Measurements from ENCODE around the gene TMEM43. TPM values are rescaled to one million over a fixed set of nuclear protein-coding genes. Genes with fewer than 3 reads are reported as not detected.

Gene TMEM43
- polyA plus RNA-seq, 1 of the 3 experiments (the other 2 are of a cell fraction) = 105 TPM

- H3K4me3 ChIP-seq (ENCODE audit: low read depth in 2 of 2, low read length in 1 of 2) = no peak overlapping the region
- no peaks in the 10 kb centered on the region for H3K9me3 ChIP-seq
- DNase-seq = no peak
- no peaks in the 10 kb centered on the region; a peak in 1 of 4 replicates for H3K4me1 ChIP-seq (ENCODE audit: control insufficient read depth in 1 of 2, insufficient read depth in 2 of 2, low read depth in 1 of 2, low read length in 1 of 2)
- peaks cover 7% of the 10 kb centered on the region for H3F3A ChIP-seq (replicated peaks; ENCODE audit: insufficient read depth)
- H3K27me3 ChIP-seq (ENCODE audit: insufficient read depth) = no peaks in the 10 kb centered on the region
- no CpG with 5 or more reads among the region's 3 CpGs for WGBS (ENCODE audit: low lambda C conversion rate)
- CTCF ChIA-PET = interaction anchor here (0.9 to 1.3 kb wide), 2 partner anchors 9 to 240 kb away, joined by 3 to 6 read pairs; no protein-coding TSS in a partner anchor
- no peak overlapping the region for H3K4me2 ChIP-seq
- H3K9ac ChIP-seq = no peak overlapping the region
- no peaks in the 10 kb centered on the region; the same call in 1 of the 2 replicates for H3K79me2 ChIP-seq (ENCODE audit: insufficient read depth)
- no peaks in the 10 kb centered on the region for H4K20me1 ChIP-seq (ENCODE audit: insufficient read depth)
- TF ChIP-seq YY1 (IDR thresholded peaks at IDR 0.05; ENCODE audit: low read depth) (no peak), RXRA (IDR thresholded peaks at IDR 0.05; ENCODE audit: borderline replicate concordance, low read depth) (no peak), SMC3 (IDR thresholded peaks at IDR 0.05; ENCODE audit: low read depth, low read length) (no peak)
- H3K36me3 ChIP-seq (replicated peaks in 1 of 2; ENCODE audit: control insufficient read depth in 1 of 2, insufficient read depth in 2 of 2, low read length in 1 of 2) = peaks cover 23 to 90% of the 10 kb centered on the region in 2 experiments
- POLR2A ChIA-PET = no interaction called here
- H3K27ac ChIP-seq (ENCODE audit: low read depth in 2 of 2, low read length in 1 of 2) = no peak overlapping the region; a peak in 1 of 4 replicates
- no peaks in the 10 kb centered on the region for H3K9me2 ChIP-seq
- H2AFZ ChIP-seq (ENCODE audit: low read depth) = no peak overlapping the region
These were observed 12.2 kb downstream of the TMEM43 start for GRCh38 chr3:14137004-14137403.

DNA sequence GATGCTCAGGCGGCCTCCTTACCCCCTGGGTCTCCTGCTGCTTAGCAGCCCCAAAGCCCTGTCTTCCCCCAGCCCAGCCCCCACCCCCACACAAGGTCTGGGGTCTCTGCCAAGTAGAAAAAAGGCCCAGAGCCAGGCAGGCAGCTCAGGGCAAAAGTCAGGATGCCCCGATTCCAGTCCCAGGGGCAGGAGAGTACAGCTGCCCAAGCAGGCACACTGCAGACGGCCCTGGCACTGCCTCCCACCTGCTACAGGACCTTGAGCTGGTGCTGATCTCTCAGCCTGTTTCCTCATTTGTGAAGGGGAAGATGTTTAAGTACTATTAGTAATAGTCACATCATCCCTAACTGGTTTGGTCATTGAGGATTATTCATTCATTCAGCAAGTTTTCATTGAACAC is 12.6 kb downstream of the TMEM43 start:
- TF ChIP-seq NRF1 (IDR thresholded peaks at IDR 0.05; ENCODE audit: low read depth, low read length) = no peak
- no peak for TF ChIP-seq TEAD4 (IDR thresholded peaks at IDR 0.05; ENCODE audit: borderline replicate concordance, insufficient read depth)
- TF ChIP-seq MEF2A (IDR thresholded peaks at IDR 0.05; ENCODE audit: borderline replicate concordance, low read depth) = no peak
- no peak for TF ChIP-seq RCOR1 (IDR thresholded peaks at IDR 0.05; ENCODE audit: low read length)
- no peak for TF ChIP-seq PBX3 (IDR thresholded peaks at IDR 0.05)
- no peak for TF ChIP-seq FOXM1 (IDR thresholded peaks at IDR 0.05; ENCODE audit: low read depth)
- no peak for TF ChIP-seq RXRA (IDR thresholded peaks at IDR 0.05; ENCODE audit: borderline replicate concordance, low read depth)
- TF ChIP-seq RAD21 (IDR thresholded peaks at IDR 0.05; ENCODE audit: low read length) = no peak
- TF ChIP-seq YY1 (IDR thresholded peaks at IDR 0.05; ENCODE audit: low read depth) = no peak
- TF ChIP-seq POLR2AphosphoS5 (IDR thresholded peaks at IDR 0.05; ENCODE audit: low read depth, low read length) = no peak
- no peak for TF ChIP-seq MXI1 (IDR thresholded peaks at IDR 0.05; ENCODE audit: low read depth, low read length)
- no peak for TF ChIP-seq USF2 (IDR thresholded peaks at IDR 0.05; ENCODE audit: borderline replicate concordance, low read depth, low read length)
- Histone ChIP-seq H3K9me2 (no peaks in the 10 kb centered on the region), H3F3A (replicated peaks; ENCODE audit: insufficient read depth) (peaks cover 11% of the 10 kb centered on the region), H3K9me3 (no peaks in the 10 kb centered on the region), H3K4me2 (no peak overlapping the region), H3K36me3 (replicated peaks in 1 of 2; ENCODE audit: control insufficient read depth in 1 of 2, insufficient read depth in 2 of 2, low read length in 1 of 2) (peaks cover 26 to 89% of the 10 kb centered on the region in 2 experiments), H3K27ac (ENCODE audit: low read depth in 2 of 2, low read length in 1 of 2) (no peak overlapping the region; a peak in 1 of 4 replicates), H4K20me1 (ENCODE audit: insufficient read depth) (no peaks in the 10 kb centered on the region), H2AFZ (ENCODE audit: low read depth) (no peak overlapping the region), H3K4me1 (ENCODE audit: control insufficient read depth in 1 of 2, insufficient read depth in 2 of 2, low read depth in 1 of 2, low read length in 1 of 2) (no peaks in the 10 kb centered on the region; a peak in 2 of 4 replicates), H3K27me3 (ENCODE audit: insufficient read depth) (no peaks in the 10 kb centered on the region), H3K9ac (no peak overlapping the region), H3K79me2 (ENCODE audit: insufficient read depth) (no peaks in the 10 kb centered on the region; the same call in 1 of the 2 replicates), H3K4me3 (ENCODE audit: low read depth in 2 of 2, low read length in 1 of 2) (no peak overlapping the region)
- no peak for DNase-seq
- ChIA-PET POLR2A (no interaction called here), CTCF (interaction anchor here (1.3 kb wide), 1 partner anchor 9 kb away, joined by 6 read pairs; no protein-coding TSS in a partner anchor)
- 84% methylated on average over 3 of the region's 3 CpGs for WGBS (ENCODE audit: low lambda C conversion rate)
